EL (cell line): ENCODE results near the gene MEIKIN.
"Not testable (repeated sequence)": the region's sequence is repeated elsewhere in the genome, so short reads cannot be mapped to it uniquely, and the experiment has no call there.

ENCODE experiments used
- DNase-seq: peaks from one replicate; pipeline ENCODE4 v3.0.0-alpha.2; 2016

The MEIKIN gene

GRCh38 chr5:131796793-131797693, 148.4 kb downstream of the MEIKIN start, which contains the start of gene FNIP1:
TSS of gene FNIP1 (minus strand) at chr5:131797017. CDS start at chr5:131796921, 96 bp downstream.
- peak; percentile 98 for DNase-seq

GRCh38 chr5:131795879-131796792, 149.3 kb downstream of the MEIKIN start:
- peak; percentile 54 for DNase-seq

GRCh38 chr5:131795228-131795627, 150.2 kb downstream of the MEIKIN start:
- peak; percentile 15 for DNase-seq

GRCh38 chr5:131794586-131794985, 150.9 kb downstream of the MEIKIN start:
- no peak for DNase-seq

GRCh38 chr5:131792896-131793295, 152.6 kb downstream of the MEIKIN start:
- no peak for DNase-seq

GRCh38 chr5:131791866-131792265, 153.6 kb downstream of the MEIKIN start:
- DNase-seq = no peak

GRCh38 chr5:131790550-131790949, 154.9 kb downstream of the MEIKIN start:
- no peak for DNase-seq

- DNase-seq = no peak
Measured at GRCh38 chr5:131789765-131790164, 155.7 kb downstream of the MEIKIN start.

- DNase-seq = no peak
Measured at GRCh38 chr5:131787736-131788135, 157.7 kb downstream of the MEIKIN start.

GRCh38 chr5:131786900-131787692, 158.4 kb downstream of the MEIKIN start:
- DNase-seq = no peak

- no peak for DNase-seq
Measured at GRCh38 chr5:131786036-131786435, 159.4 kb downstream of the MEIKIN start.

GRCh38 chr5:131783874-131784273, 161.6 kb downstream of the MEIKIN start:
- DNase-seq = no peak

GRCh38 chr5:131783357-131783756, 162.1 kb downstream of the MEIKIN start:
- DNase-seq = no peak

- DNase-seq = no peak
Measured at GRCh38 chr5:131782717-131783116, 162.7 kb downstream of the MEIKIN start.

- DNase-seq = not testable (repeated sequence)
Measured at GRCh38 chr5:131778141-131778540, 167.3 kb downstream of the MEIKIN start.

- DNase-seq = no peak
Measured at GRCh38 chr5:131776450-131776849, 169.0 kb downstream of the MEIKIN start.

GRCh38 chr5:131774652-131775367, 170.7 kb downstream of the MEIKIN start:
- DNase-seq = no peak

GRCh38 chr5:131773805-131774204, 171.7 kb downstream of the MEIKIN start:
- no peak for DNase-seq

GRCh38 chr5:131771692-131772091, 173.8 kb downstream of the MEIKIN start:
- DNase-seq = no peak

- no peak for DNase-seq
Measured at GRCh38 chr5:131769961-131770360, 175.5 kb downstream of the MEIKIN start.

GRCh38 chr5:131769336-131769735, 176.1 kb downstream of the MEIKIN start:
- no peak for DNase-seq

GRCh38 chr5:131767891-131768290, 177.6 kb downstream of the MEIKIN start:
- no peak for DNase-seq
